ENCODE data around the gene EPHA1.

The EPHA1 gene

DNA sequence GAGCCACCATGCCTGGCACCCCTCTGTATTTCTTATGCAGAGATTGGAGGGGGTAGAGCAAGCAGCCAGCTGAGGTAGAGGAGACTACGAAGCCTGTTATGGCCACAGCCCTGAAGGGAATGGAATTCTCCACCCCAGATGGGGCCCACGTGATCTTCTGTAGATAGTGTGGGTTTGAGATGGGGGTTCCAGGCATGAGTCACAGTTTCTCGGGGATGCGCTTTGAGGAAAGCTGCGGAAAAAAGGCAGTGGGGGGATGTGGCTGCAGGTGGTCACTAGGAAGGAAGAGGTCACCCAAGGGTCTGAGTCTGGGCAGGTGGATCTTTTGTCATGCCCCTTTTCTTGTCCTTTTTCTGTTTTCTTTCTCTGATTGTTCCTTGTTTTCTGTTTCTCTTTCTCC, 57.6 kb downstream of the EPHA1 start:
- DNase-seq (ENCODE audit: low read depth in 2 of 2) = no peak

DNA sequence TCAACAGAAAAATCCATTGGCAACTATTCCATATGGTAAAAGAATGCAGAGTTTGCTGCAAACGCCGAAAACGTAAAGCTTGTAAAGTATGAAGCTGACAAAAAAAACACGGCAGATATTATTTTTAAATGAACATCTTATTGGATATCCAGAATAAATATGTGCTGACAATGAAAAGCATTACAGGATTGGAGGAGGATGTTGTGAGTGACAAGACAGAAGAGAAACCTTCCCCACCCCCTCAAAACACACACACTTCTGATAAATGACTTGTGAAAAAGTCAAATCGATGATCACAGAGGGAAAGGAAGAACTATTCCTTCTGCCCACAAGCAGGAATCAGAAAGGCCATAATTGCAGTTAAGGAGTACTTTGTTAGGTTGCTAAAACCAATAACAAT, 60.7 kb downstream of the EPHA1 start:
- no peak for DNase-seq (ENCODE audit: low read depth in 2 of 2)

DNA sequence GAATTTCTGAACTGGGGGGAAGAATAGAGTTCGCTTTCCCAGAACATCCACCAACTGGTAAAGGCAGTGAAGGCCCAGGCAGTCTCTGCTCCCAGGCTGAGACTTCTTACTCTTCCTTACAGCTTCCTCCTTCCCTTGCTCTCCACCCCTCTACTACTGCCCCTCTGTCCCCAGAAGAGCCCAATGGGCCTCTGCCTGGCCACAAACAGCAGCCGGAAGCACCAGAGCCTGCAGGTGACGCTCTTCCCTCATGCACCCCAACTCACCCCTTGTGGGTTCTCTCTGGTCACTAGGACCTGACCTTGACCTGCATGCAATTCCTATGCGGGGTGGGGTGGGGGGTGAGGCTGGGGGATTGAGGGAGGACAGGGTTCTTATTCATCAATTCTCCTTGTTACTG, 62.6 kb downstream of the EPHA1 start:
- no peak for DNase-seq (ENCODE audit: low read depth in 2 of 2)

DNA sequence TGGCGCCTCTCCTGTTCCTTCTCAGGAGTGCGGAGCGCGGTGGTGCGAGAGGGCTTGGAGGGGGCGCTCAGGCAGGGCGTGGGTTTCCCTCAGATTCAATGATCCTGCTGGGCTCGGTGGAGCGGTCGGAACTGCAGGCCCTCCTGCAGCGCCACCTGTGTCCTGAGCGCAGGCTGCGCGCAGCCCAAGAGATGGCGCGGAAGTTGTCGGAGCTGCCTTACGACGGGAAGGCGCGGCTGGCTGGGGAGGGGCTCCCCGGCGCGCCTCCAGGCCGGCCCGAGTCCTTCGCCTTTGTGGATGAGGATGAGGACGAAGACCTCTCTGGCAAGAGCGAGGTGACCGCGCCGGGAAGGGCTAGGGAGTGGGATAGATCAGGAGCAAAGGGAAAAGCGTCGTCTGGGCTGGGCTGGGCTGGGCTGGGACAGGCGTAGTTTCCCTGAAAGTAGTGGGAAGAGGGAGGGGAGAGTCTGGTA, 63.2 kb downstream of the EPHA1 start:
- DNase-seq (ENCODE audit: low read depth in 2 of 2) = peak; percentile 18 to 32

DNA sequence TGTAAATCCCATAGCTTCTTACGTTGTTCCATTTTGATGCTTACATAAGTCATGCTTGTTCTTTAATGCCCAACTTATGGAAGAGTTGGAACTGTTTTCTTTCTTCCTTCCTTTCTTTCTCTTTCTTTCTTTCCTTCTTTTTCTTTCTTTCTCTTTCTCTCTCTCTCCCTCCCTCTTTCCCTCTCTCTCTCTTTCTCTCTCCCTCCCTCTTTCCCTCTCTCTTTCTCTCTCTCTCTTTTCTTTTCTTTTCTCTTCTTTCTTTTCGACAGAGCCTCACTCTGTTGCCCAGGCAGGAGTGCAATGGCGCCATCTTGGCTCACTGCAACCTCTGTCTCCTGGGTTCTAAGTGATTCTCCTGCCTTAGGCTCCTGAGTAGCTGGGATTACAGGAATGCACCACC, 65.1 kb downstream of the EPHA1 start:
- DNase-seq (ENCODE audit: low read depth in 2 of 2) = no peak

DNA sequence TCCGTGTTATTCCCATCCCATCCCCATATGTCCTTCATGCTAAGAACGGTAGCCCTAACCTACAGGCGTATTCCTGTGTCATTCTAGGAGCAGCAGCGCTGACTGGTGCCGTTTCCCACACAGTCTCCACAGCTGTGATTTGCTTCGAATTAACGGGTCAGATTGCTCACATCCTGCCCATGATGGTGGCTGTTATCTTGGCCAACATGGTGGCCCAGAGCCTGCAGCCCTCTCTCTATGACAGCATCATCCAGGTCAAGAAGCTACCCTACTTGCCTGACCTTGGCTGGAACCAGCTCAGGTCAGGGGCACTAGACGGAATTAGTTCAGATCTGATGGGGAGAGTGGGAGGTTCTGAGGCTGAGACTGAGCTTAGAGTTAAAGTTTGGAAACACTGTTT, 66.8 kb downstream of the EPHA1 start:
- DNase-seq (ENCODE audit: low read depth in 2 of 2) = no peak
